ENCODE measurements around the gene ABCA2.

Gene ABCA2

GRCh38 chr9:137067860-137068538, 40.0 kb upstream of the ABCA2 start:
- no peak overlapping the region for H3K9ac ChIP-seq (ENCODE audit: low read length)
- H3K79me2 ChIP-seq (ENCODE audit: control insufficient read depth, insufficient read depth, low read length, poor library complexity): no peaks in the 10 kb centered on the region
- H4K12ac ChIP-seq (ENCODE audit: low read depth, low read length): no peak overlapping the region
- no peak overlapping the region for H3K14ac ChIP-seq (ENCODE audit: low read length)
- H2BK12ac ChIP-seq (ENCODE audit: low read length): no peak overlapping the region
- H3K36me3 ChIP-seq (ENCODE audit: control insufficient read depth in 1 of 2, insufficient read depth in 2 of 2, low read length in 2 of 2): peaks cover 2 to 3% of the 10 kb centered on the region in 2 experiments
- H4K8ac ChIP-seq (ENCODE audit: low read depth, low read length): no peak overlapping the region
- H3K27ac ChIP-seq (ENCODE audit: low read depth, low read length): no peak overlapping the region
- H3K23ac ChIP-seq (ENCODE audit: low read length): no peak overlapping the region
- H3K9me3 ChIP-seq (ENCODE audit: insufficient read depth, low read depth, low read length): peaks cover 2% of the 10 kb centered on the region
- peaks cover 2% of the 10 kb centered on the region for H3K79me1 ChIP-seq (ENCODE audit: low read length)
- no peak overlapping the region for H2BK120ac ChIP-seq (ENCODE audit: insufficient read depth, low read length, poor library complexity)
- WGBS (ENCODE audit: extremely low coverage, insufficient coverage, insufficient read length): no CpG with 5 or more reads among the region's 12 CpGs
- H3K27me3 ChIP-seq (ENCODE audit: insufficient read depth, low read length): no peaks in the 10 kb centered on the region
- H4K91ac ChIP-seq (ENCODE audit: low read depth, low read length): no peak overlapping the region
- H3K4ac ChIP-seq (ENCODE audit: low read depth, low read length): no peak overlapping the region
- no peak overlapping the region for H2AK5ac ChIP-seq (ENCODE audit: low read length)
- H3K4me1 ChIP-seq (ENCODE audit: control insufficient read depth in 1 of 2, insufficient read depth in 2 of 2, low read length in 2 of 2): peaks cover 10 to 18% of the 10 kb centered on the region in 2 experiments
- no peak overlapping the region for H2AFZ ChIP-seq (ENCODE audit: insufficient read depth, low read length, poor library complexity)
- H3K4me3 ChIP-seq (ENCODE audit: low read depth, low read length): no peak overlapping the region
- no peak overlapping the region for H3K4me2 ChIP-seq (ENCODE audit: low read length)
- peak; percentile 83 to 91 for DNase-seq
- no peak overlapping the region for H2BK5ac ChIP-seq (ENCODE audit: low read depth, low read length, poor library complexity)
- no peak overlapping the region for H3K18ac ChIP-seq (ENCODE audit: low read length)

DNA sequence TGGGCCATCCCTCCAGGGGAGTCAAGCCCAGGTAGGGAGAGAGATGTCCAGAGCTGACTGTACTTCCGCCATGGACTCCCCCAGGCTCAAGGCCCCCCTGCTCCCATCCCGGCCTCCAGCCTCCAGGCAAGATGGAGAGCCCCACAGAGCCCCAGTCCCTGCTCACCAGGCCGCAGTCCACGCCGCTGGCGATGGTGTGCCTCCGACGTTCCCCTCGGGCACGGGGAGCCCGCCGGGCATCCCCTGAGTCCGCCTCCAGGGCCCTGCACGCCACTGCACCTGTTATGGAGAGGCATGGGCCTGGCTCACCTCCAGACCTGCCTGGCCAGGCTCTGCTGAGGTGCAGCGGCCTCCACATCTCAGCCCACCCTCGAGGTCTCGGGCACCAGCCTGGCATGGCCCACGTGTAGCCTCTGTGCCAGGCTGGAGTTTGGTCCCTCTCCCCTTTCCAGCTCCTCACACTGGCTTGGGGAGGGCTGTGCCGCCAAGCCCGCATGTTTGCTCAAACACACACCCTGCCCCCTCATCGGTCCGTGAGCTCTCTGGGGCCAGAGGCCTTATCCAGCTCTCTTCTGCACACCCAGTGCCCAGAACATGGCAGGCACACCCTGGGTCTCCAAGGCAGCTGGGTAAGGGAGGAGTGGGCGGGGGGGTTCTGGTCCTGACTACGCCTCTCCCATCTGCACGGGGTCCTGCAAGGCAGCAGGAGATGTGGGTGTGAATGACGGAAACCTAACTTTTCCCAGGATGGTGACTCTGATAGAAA, 38.2 kb upstream of the ABCA2 start:
- H3K79me2 ChIP-seq (ENCODE audit: control insufficient read depth, insufficient read depth, low read length, poor library complexity): no peaks in the 10 kb centered on the region
- H4K8ac ChIP-seq (ENCODE audit: low read depth, low read length): no peak overlapping the region
- no peak for DNase-seq
- H3K4ac ChIP-seq (ENCODE audit: low read depth, low read length): no peak overlapping the region
- peaks cover 2% of the 10 kb centered on the region for H3K79me1 ChIP-seq (ENCODE audit: low read length)
- WGBS (ENCODE audit: extremely low coverage, insufficient coverage, insufficient read length): no CpG with 5 or more reads among the region's 26 CpGs
- H3K9me3 ChIP-seq (ENCODE audit: insufficient read depth, low read depth, low read length): peaks cover 2% of the 10 kb centered on the region
- H3K4me1 ChIP-seq (ENCODE audit: control insufficient read depth in 1 of 2, insufficient read depth in 2 of 2, low read length in 2 of 2): peaks cover 10 to 18% of the 10 kb centered on the region in 2 experiments
- no peak overlapping the region for H3K23ac ChIP-seq (ENCODE audit: low read length)
- H2BK5ac ChIP-seq (ENCODE audit: low read depth, low read length, poor library complexity): no peak overlapping the region
- no peak overlapping the region for H4K12ac ChIP-seq (ENCODE audit: low read depth, low read length)
- no peak overlapping the region for H3K14ac ChIP-seq (ENCODE audit: low read length)
- H2AFZ ChIP-seq (ENCODE audit: insufficient read depth, low read length, poor library complexity): no peak overlapping the region
- no peak overlapping the region for H3K9ac ChIP-seq (ENCODE audit: low read length)
- H3K27me3 ChIP-seq (ENCODE audit: insufficient read depth, low read length): no peaks in the 10 kb centered on the region
- no peak overlapping the region for H3K27ac ChIP-seq (ENCODE audit: low read depth, low read length)
- H2AK5ac ChIP-seq (ENCODE audit: low read length): no peak overlapping the region
- no peak overlapping the region for H3K4me2 ChIP-seq (ENCODE audit: low read length)
- no peak overlapping the region for H2BK120ac ChIP-seq (ENCODE audit: insufficient read depth, low read length, poor library complexity)
- no peak overlapping the region for H3K4me3 ChIP-seq (ENCODE audit: low read depth, low read length)
- H2BK12ac ChIP-seq (ENCODE audit: low read length): no peak overlapping the region
- no peak overlapping the region for H4K91ac ChIP-seq (ENCODE audit: low read depth, low read length)
- no peak overlapping the region for H3K18ac ChIP-seq (ENCODE audit: low read length)
- peaks cover 2 to 3% of the 10 kb centered on the region in 2 experiments for H3K36me3 ChIP-seq (ENCODE audit: control insufficient read depth in 1 of 2, insufficient read depth in 2 of 2, low read length in 2 of 2)

DNA sequence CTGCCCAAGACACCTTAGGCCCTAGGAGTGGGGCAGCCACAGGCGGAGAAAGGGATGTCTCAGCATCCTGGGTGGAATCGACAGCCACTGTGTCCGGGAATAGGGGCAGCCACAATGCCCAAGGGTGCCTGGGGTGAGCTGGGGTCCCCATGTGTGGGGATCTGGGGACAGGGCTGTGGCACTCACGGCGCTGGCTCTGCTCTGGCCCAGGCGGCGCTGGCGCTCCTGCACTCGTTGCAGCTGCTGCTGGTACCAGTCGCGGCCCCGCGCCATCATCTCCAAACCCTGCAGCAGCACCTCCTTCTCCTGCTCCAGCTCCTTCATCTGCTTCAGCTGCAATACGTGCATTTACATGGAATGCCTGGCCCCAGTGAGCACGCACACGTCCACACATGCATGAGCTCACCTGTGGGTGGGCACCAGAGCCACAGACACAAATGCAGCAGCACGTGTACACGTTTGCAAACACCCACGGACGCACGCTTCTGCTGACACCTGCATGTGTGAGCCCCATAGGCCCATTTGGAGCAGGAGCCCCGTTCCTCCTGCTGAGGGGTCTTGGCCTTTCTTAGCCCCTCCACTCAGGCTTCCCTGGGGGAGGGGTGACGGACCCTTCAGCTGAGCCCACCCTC, 37.4 kb upstream of the ABCA2 start:
- Histone ChIP-seq H3K79me2 (ENCODE audit: control insufficient read depth, insufficient read depth, low read length, poor library complexity) (no peaks in the 10 kb centered on the region), H3K14ac (ENCODE audit: low read length) (no peak overlapping the region), H3K18ac (ENCODE audit: low read length) (no peak overlapping the region), H2AFZ (ENCODE audit: insufficient read depth, low read length, poor library complexity) (no peak overlapping the region), H2BK120ac (ENCODE audit: insufficient read depth, low read length, poor library complexity) (no peak overlapping the region), H2AK5ac (ENCODE audit: low read length) (no peak overlapping the region), H4K8ac (ENCODE audit: low read depth, low read length) (no peak overlapping the region), H4K91ac (ENCODE audit: low read depth, low read length) (no peak overlapping the region), H2BK12ac (ENCODE audit: low read length) (no peak overlapping the region), H3K79me1 (ENCODE audit: low read length) (peaks cover 2% of the 10 kb centered on the region), H3K9me3 (ENCODE audit: insufficient read depth, low read depth, low read length) (peaks cover 2% of the 10 kb centered on the region), H3K27me3 (ENCODE audit: insufficient read depth, low read length) (no peaks in the 10 kb centered on the region), H2BK5ac (ENCODE audit: low read depth, low read length, poor library complexity) (no peak overlapping the region), H4K12ac (ENCODE audit: low read depth, low read length) (no peak overlapping the region), H3K23ac (ENCODE audit: low read length) (no peak overlapping the region), H3K4me2 (ENCODE audit: low read length) (no peak overlapping the region), H3K27ac (ENCODE audit: low read depth, low read length) (no peak overlapping the region), H3K36me3 (ENCODE audit: control insufficient read depth in 1 of 2, insufficient read depth in 2 of 2, low read length in 2 of 2) (peaks cover 2 to 3% of the 10 kb centered on the region in 2 experiments), H3K4me3 (ENCODE audit: low read depth, low read length) (no peak overlapping the region), H3K9ac (ENCODE audit: low read length) (no peak overlapping the region), H3K4me1 (ENCODE audit: control insufficient read depth in 1 of 2, insufficient read depth in 2 of 2, low read length in 2 of 2) (peaks cover 7 to 12% of the 10 kb centered on the region in 2 experiments), H3K4ac (ENCODE audit: low read depth, low read length) (no peak overlapping the region)
- WGBS (ENCODE audit: extremely low coverage, insufficient coverage, insufficient read length): no CpG with 5 or more reads among the region's 23 CpGs
- no peak for DNase-seq

- Histone ChIP-seq H3K14ac (ENCODE audit: low read length) (no peak overlapping the region), H3K9me3 (ENCODE audit: insufficient read depth, low read depth, low read length) (peaks cover 2% of the 10 kb centered on the region), H3K79me1 (ENCODE audit: low read length) (no peaks in the 10 kb centered on the region), H3K27me3 (ENCODE audit: insufficient read depth, low read length) (no peaks in the 10 kb centered on the region), H3K27ac (ENCODE audit: low read depth, low read length) (no peak overlapping the region), H2BK5ac (ENCODE audit: low read depth, low read length, poor library complexity) (no peak overlapping the region), H3K9ac (ENCODE audit: low read length) (no peak overlapping the region), H2BK120ac (ENCODE audit: insufficient read depth, low read length, poor library complexity) (no peak overlapping the region), H3K4ac (ENCODE audit: low read depth, low read length) (no peak overlapping the region), H2AFZ (ENCODE audit: insufficient read depth, low read length, poor library complexity) (no peak overlapping the region), H2BK12ac (ENCODE audit: low read length) (no peak overlapping the region), H4K12ac (ENCODE audit: low read depth, low read length) (no peak overlapping the region), H4K91ac (ENCODE audit: low read depth, low read length) (no peak overlapping the region), H3K36me3 (ENCODE audit: control insufficient read depth in 1 of 2, insufficient read depth in 2 of 2, low read length in 2 of 2) (peaks cover 2 to 3% of the 10 kb centered on the region in 2 experiments), H3K23ac (ENCODE audit: low read length) (no peak overlapping the region), H3K79me2 (ENCODE audit: control insufficient read depth, insufficient read depth, low read length, poor library complexity) (no peaks in the 10 kb centered on the region), H3K4me2 (ENCODE audit: low read length) (no peak overlapping the region), H4K8ac (ENCODE audit: low read depth, low read length) (no peak overlapping the region), H2AK5ac (ENCODE audit: low read length) (no peak overlapping the region), H3K4me3 (ENCODE audit: low read depth, low read length) (no peak overlapping the region), H3K4me1 (ENCODE audit: control insufficient read depth in 1 of 2, insufficient read depth in 2 of 2, low read length in 2 of 2) (peaks cover 7% of the 10 kb centered on the region in 2 experiments), H3K18ac (ENCODE audit: low read length) (no peak overlapping the region)
- no peak for DNase-seq
- no CpG with 5 or more reads among the region's 12 CpGs for WGBS (ENCODE audit: extremely low coverage, insufficient coverage, insufficient read length)
Measured at GRCh38 chr9:137064880-137065164, 36.8 kb upstream of the ABCA2 start.
